ENCODE measurements around the gene VPS33A.
A peak's percentile ranks its signal among the peaks of the same experiment; 100 is the strongest.
"Not testable (repeated sequence)": the region's sequence is repeated elsewhere in the genome, so short reads cannot be mapped to it uniquely, and the experiment has no call there.

Gene VPS33A

GRCh38 chr12:122266230-122266901 lies at the start of gene VPS33A:
Gene VPS33A (minus strand): TSS chr12:122266494. CDS start chr12:122266408, 86 bp downstream.
- peak; percentile 86 for DNase-seq (ENCODE audit: low read depth, low spot score)

- no peak for DNase-seq (ENCODE audit: low read depth, low spot score)
Measured at GRCh38 chr12:122312926-122313325, 46.6 kb upstream of the VPS33A start.

GRCh38 chr12:122311696-122312095 lies 45.4 kb upstream of the VPS33A start:
- DNase-seq (ENCODE audit: low read depth, low spot score) = no peak

- DNase-seq (ENCODE audit: low read depth, low spot score) = no peak
Measured at GRCh38 chr12:122310626-122311333, 44.5 kb upstream of the VPS33A start.

- DNase-seq (ENCODE audit: low read depth, low spot score) = no peak
Measured at GRCh38 chr12:122309564-122310121, 43.3 kb upstream of the VPS33A start.

- DNase-seq (ENCODE audit: low read depth, low spot score) = no peak
Measured at GRCh38 chr12:122308811-122309210, 42.5 kb upstream of the VPS33A start.

GRCh38 chr12:122306407-122306806 lies 40.1 kb upstream of the VPS33A start:
- no peak for DNase-seq (ENCODE audit: low read depth, low spot score)

- DNase-seq (ENCODE audit: low read depth, low spot score) = no peak
Measured at GRCh38 chr12:122304924-122305323, 38.6 kb upstream of the VPS33A start.

GRCh38 chr12:122303068-122303467 lies 36.8 kb upstream of the VPS33A start:
- no peak for DNase-seq (ENCODE audit: low read depth, low spot score)

- no peak for DNase-seq (ENCODE audit: low read depth, low spot score)
Measured at GRCh38 chr12:122298071-122298748, 31.9 kb upstream of the VPS33A start.

GRCh38 chr12:122297494-122297893 lies 31.2 kb upstream of the VPS33A start:
- no peak for DNase-seq (ENCODE audit: low read depth, low spot score)

GRCh38 chr12:122295877-122296276 lies 29.6 kb upstream of the VPS33A start:
- DNase-seq (ENCODE audit: low read depth, low spot score) = no peak

- no peak for DNase-seq (ENCODE audit: low read depth, low spot score)
Measured at GRCh38 chr12:122293081-122293480, 26.8 kb upstream of the VPS33A start.

- no peak for DNase-seq (ENCODE audit: low read depth, low spot score)
Measured at GRCh38 chr12:122291431-122291830, 25.1 kb upstream of the VPS33A start.

GRCh38 chr12:122283680-122284079 lies 17.4 kb upstream of the VPS33A start:
- DNase-seq (ENCODE audit: low read depth, low spot score) = no peak

GRCh38 chr12:122282061-122282460 lies 15.8 kb upstream of the VPS33A start:
- DNase-seq (ENCODE audit: low read depth, low spot score) = no peak

- no peak for DNase-seq (ENCODE audit: low read depth, low spot score)
Measured at GRCh38 chr12:122276242-122276641, 9.9 kb upstream of the VPS33A start.

GRCh38 chr12:122275459-122275858 lies 9.2 kb upstream of the VPS33A start:
- no peak for DNase-seq (ENCODE audit: low read depth, low spot score)

- no peak for DNase-seq (ENCODE audit: low read depth, low spot score)
Measured at GRCh38 chr12:122265886-122266229, 436 bp downstream of the VPS33A start.

- no peak for DNase-seq (ENCODE audit: low read depth, low spot score)
Measured at GRCh38 chr12:122265476-122265875, 818 bp downstream of the VPS33A start.

GRCh38 chr12:122260735-122261134 lies 5.6 kb downstream of the VPS33A start:
- not testable (repeated sequence) for DNase-seq (ENCODE audit: low read depth, low spot score)

- DNase-seq (ENCODE audit: low read depth, low spot score) = not testable (repeated sequence)
Measured at GRCh38 chr12:122258939-122259338, 7.4 kb downstream of the VPS33A start.
